Breast epithelium (tissue), 3 donors: ENCODE measurements around the gene GREB1.

ENCODE experiments used
- CTCF ChIP-seq, 3 donors: fragments of 450-650 bp; IDR thresholded peaks; one replicate each; pipeline ENCODE4 v1.5.1; 2016 to 2017; ENCODE audit warnings: antibody characterized with exemption in 3 of 3, mild to moderate bottlenecking in 3 of 3, moderate library complexity in 3 of 3
- POLR2A ChIP-seq: fragments of 450-650 bp; IDR thresholded peaks from one replicate; pipeline ENCODE4 v1.6.1; 2016; ENCODE audit warnings: antibody characterized with exemption, mild to moderate bottlenecking, moderate library complexity
- POLR2AphosphoS5 ChIP-seq, 3 donors: sonication (generic); formaldehyde crosslinking; IDR thresholded peaks; one replicate each; pipeline ENCODE4 v1.6.1; 2017; ENCODE audit warnings: antibody characterized with exemption in 3 of 3

- TF ChIP-seq CTCF (IDR thresholded peaks at IDR 0.05) (no peak), POLR2A (no peak), POLR2AphosphoS5 (IDR thresholded peaks at IDR 0.05) (no peak)
These were observed 42.4 kb upstream of the GREB1 start for GRCh38 chr2:11491348-11491933.
